Activated CD8-positive, alpha-beta T cell treated with anti-CD3 and anti-CD28 coated beads for 36 hours (primary cell): ENCODE data around the gene RNASE7. TPM values are rescaled to one million over a fixed set of nuclear protein-coding genes. Genes with fewer than 3 reads are reported as not detected.

Experiments used
- ATAC-seq: fragments of 200-7000 bp; cut with Tn5 transposase; one replicate; pipeline ENCODE4 v1.10.0; 2021; ENCODE audit warnings: mild to moderate bottlenecking, moderate library complexity
- CTCF ChIA-PET: fragments of 350-600 bp; sonication (Branson Sonifier 250); formaldehyde crosslinking; loops from one replicate; lab custom pipeline; 2021; ENCODE audit warnings: antibody characterized with exemption; lab: Charles Lee
- POLR2A ChIA-PET: fragments of 350-600 bp; sonication (Branson Sonifier 250); formaldehyde crosslinking; loops from one replicate; lab custom pipeline; 2021; ENCODE audit warnings: antibody characterized with exemption; lab: Charles Lee
- DNase-seq: peaks from one replicate; pipeline ENCODE4 v3.0.0-alpha.2; 2020
- H3K27ac Mint-ChIP-seq: one replicate; pipeline ENCODE4 v1.8.0; 2021; ENCODE audit warnings: mild to moderate bottlenecking, mixed read lengths
- H3K27me3 Mint-ChIP-seq: one replicate; pipeline ENCODE4 v1.8.0; 2021; ENCODE audit warnings: mixed read lengths
- H3K36me3 Mint-ChIP-seq: one replicate; pipeline ENCODE4 v1.8.0; 2021; ENCODE audit warnings: low read depth, mixed read lengths
- H3K4me1 Mint-ChIP-seq: one replicate; pipeline ENCODE4 v1.8.0; 2021; ENCODE audit warnings: low read depth, mixed read lengths
- H3K4me3 Mint-ChIP-seq: one replicate; pipeline ENCODE4 v1.8.0; 2021; ENCODE audit warnings: mild to moderate bottlenecking, moderate library complexity, mixed read lengths
- H3K9me3 Mint-ChIP-seq: one replicate; pipeline ENCODE4 v1.8.0; 2021; ENCODE audit warnings: mixed read lengths
- CTCF ChIP-seq: fragments of 200-600 bp; IDR thresholded peaks from one replicate; pipeline ENCODE4 v1.8.0; 2022; ENCODE audit warnings: antibody characterized with exemption, mild to moderate bottlenecking
- intact Hi-C: fragments of 100-400 bp; cut with micrococcal nuclease; formaldehyde crosslinking; loops from one replicate; pipeline ENCODE4 v1.10.0; 2022
- total RNA-seq, 2 experiments: library from RNA; stranded (reverse); gene quantifications; one replicate each; pipeline ENCODE4 v1.2.3, GENCODE V29; 2021

RNASE7 gene
- total RNA-seq, 2 experiments from 2014 or later: not detected

GRCh38 chr14:21019366-21019765 lies 22.8 kb upstream of the RNASE7 start:
- no peak for TF ChIP-seq CTCF
- DNase-seq (no peak), ATAC-seq (no peak)
- ChIA-PET CTCF (interaction anchor here (0.7 to 15.2 kb wide), 10 partner anchors 9 to 117 kb away, joined by 3 to 267 read pairs (median 5); partner anchors contain the start of genes RNASE7, SLC39A2, TMEM253 and ZNF219), POLR2A (interaction anchor here (1.0 kb wide), 1 partner anchor 46 kb away, joined by 4 read pairs; no protein-coding TSS in a partner anchor)
- Mint-ChIP-seq H3K4me3 (no peak overlapping the region), H3K36me3 (no peaks in the 10 kb centered on the region), H3K27ac (no peak overlapping the region), H3K27me3 (peaks cover 2% of the 10 kb centered on the region), H3K4me1 (peaks cover 9% of the 10 kb centered on the region), H3K9me3 (no peaks in the 10 kb centered on the region)
- intact Hi-C loops: no loop called here

- ChIA-PET POLR2A (no interaction called here), CTCF (interaction anchor here (0.6 to 15.2 kb wide), 6 partner anchors 20 to 86 kb away, joined by 3 to 267 read pairs (median 213); partner anchors contain the start of genes RNASE7, SLC39A2, TMEM253 and ZNF219)
- DNase-seq (no peak), ATAC-seq (no peak)
- Mint-ChIP-seq H3K9me3 (no peaks in the 10 kb centered on the region), H3K27me3 (peaks cover 2% of the 10 kb centered on the region), H3K4me3 (no peak overlapping the region), H3K4me1 (peaks cover 12% of the 10 kb centered on the region), H3K27ac (no peak overlapping the region), H3K36me3 (no peaks in the 10 kb centered on the region)
- TF ChIP-seq CTCF: no peak
- intact Hi-C loops: no loop called here
Measured at GRCh38 chr14:21020977-21021545, 21.1 kb upstream of the RNASE7 start.

- ChIA-PET POLR2A (interaction anchor here (1.2 kb wide), 2 partner anchors 8 to 80 kb away, joined by 3 to 7 read pairs; no protein-coding TSS in a partner anchor), CTCF (interaction anchor here (0.8 to 15.2 kb wide), 5 partner anchors 8 to 82 kb away, joined by 3 to 224 read pairs (median 12); partner anchors contain the start of gene ZNF219)
- H3K4me3 Mint-ChIP-seq: no peak overlapping the region
- peaks cover 12% of the 10 kb centered on the region for H3K4me1 Mint-ChIP-seq
- TF ChIP-seq CTCF: no peak
- intact Hi-C loops: no loop called here
- ATAC-seq (no peak), DNase-seq (no peak)
- H3K36me3 Mint-ChIP-seq: no peaks in the 10 kb centered on the region
- peaks cover 2% of the 10 kb centered on the region for H3K27me3 Mint-ChIP-seq
- H3K27ac Mint-ChIP-seq: no peak overlapping the region
- H3K9me3 Mint-ChIP-seq: no peaks in the 10 kb centered on the region
Measured at GRCh38 chr14:21022686-21023085, 19.5 kb upstream of the RNASE7 start.

GRCh38 chr14:21023174-21023573 lies 19.0 kb upstream of the RNASE7 start:
- no peaks in the 10 kb centered on the region for H3K9me3 Mint-ChIP-seq
- no peak overlapping the region for H3K27ac Mint-ChIP-seq
- H3K4me3 Mint-ChIP-seq: no peak overlapping the region
- no peak for TF ChIP-seq CTCF
- peaks cover 2% of the 10 kb centered on the region for H3K27me3 Mint-ChIP-seq
- POLR2A ChIA-PET: interaction anchor here (1.1 to 1.2 kb wide), 3 partner anchors 8 to 80 kb away, joined by 3 to 7 read pairs (median 3); no protein-coding TSS in a partner anchor
- intact Hi-C loops: no loop called here
- peaks cover 12% of the 10 kb centered on the region for H3K4me1 Mint-ChIP-seq
- ATAC-seq: no peak
- DNase-seq: no peak
- H3K36me3 Mint-ChIP-seq: no peaks in the 10 kb centered on the region
- CTCF ChIA-PET: interaction anchor here (0.8 to 15.2 kb wide), 8 partner anchors 8 to 81 kb away, joined by 3 to 224 read pairs (median 4); partner anchors contain the start of gene ZNF219
